Psoas muscle (tissue), 8 donors: ENCODE measurements around the gene FMOD. TPM values are rescaled to one million over a fixed set of nuclear protein-coding genes. Genes with fewer than 3 reads are reported as not detected.

Source experiments
- ATAC-seq, 4 donors: fragments of 200-7000 bp; cut with Tn5 transposase; one replicate each; pipeline ENCODE4 v1.9.1; 2020; ENCODE audit warnings: moderate library complexity in 3 of 4, mild to moderate bottlenecking in 2 of 4
- DNase-seq, 2 donors: peaks; one replicate each; pipeline ENCODE4 v3.0.0-alpha.2; 2020
- H3K27ac ChIP-seq: fragments of 200-600 bp; one replicate; pipeline ENCODE4 v1.8.0; 2022
- H3K27me3 ChIP-seq, 3 donors: fragments of 200-600 bp in 1 of 3; one replicate each; pipeline versions ENCODE4 v1.6.1 to v1.8.0; 2013 to 2022; ENCODE audit warnings: low read length in 2 of 3, mild to moderate bottlenecking in 2 of 3, moderate library complexity in 1 of 3; ENCODE audit not compliant: insufficient read depth in 3 of 3
- H3K36me3 ChIP-seq, 2 donors: fragments of 200-600 bp in 1 of 2; one replicate each; pipeline versions ENCODE4 v1.6.1 to v1.8.0; 2013 to 2022; ENCODE audit warnings: low read depth in 1 of 2, mild to moderate bottlenecking in 1 of 2, moderate library complexity in 1 of 2; ENCODE audit not compliant: insufficient read depth in 1 of 2
- H3K4me1 ChIP-seq: fragments of 200-600 bp; one replicate; pipeline ENCODE4 v1.8.0; 2022
- H3K4me3 ChIP-seq: fragments of 200-600 bp; one replicate; pipeline ENCODE4 v1.8.0; 2022; ENCODE audit warnings: mild to moderate bottlenecking
- H3K9me3 ChIP-seq: fragments of 200-600 bp; one replicate; pipeline ENCODE4 v1.8.0; 2022
- WGBS, 3 donors: extraction: QIAGEN DNeasy Blood & Tissue Kit; methylation state at CpG; one replicate each; pipeline versions ENCODE4 v1.1.6 to v1.1.7; 2013; 5-methylcytosine and 5-hydroxymethylcytosine counted together
- intact Hi-C, 2 donors: fragments of 100-400 bp; cut with DNase I; formaldehyde crosslinking; loops; one replicate each; pipeline versions ENCODE4 v1.11.0 to v1.14.2; 2022
- polyA plus RNA-seq, 3 donors: library from polyadenylated mRNA; stranded (reverse); fragments of 200-250 nt; gene quantifications; one replicate each; pipeline ENCODE4 v1.2.3, GENCODE V29; 2013
- total RNA-seq, 4 donors: library from RNA; stranded (reverse); fragmentation: NEBNext Ultra II Directional in 2 of 4; extraction: Animal tissue kit (Norgen Biotek cat#: 25700) in 2 of 4; gene quantifications; one replicate each; pipeline versions ENCODE4 v1.2.1 to v1.2.4, GENCODE V29; 2021 to 2023
- TF ChIP-seq, protein P1 (sequence below): fragments of 200-600 bp; IDR thresholded peaks from one replicate; pipeline ENCODE4 v1.8.0; 2022; ENCODE audit warnings: antibody characterized with exemption
- donor health status: healthy with polysubstance abuse.
- donor health status: DM: no; HTN: no; CAD: no; lungs with moderate emphysema.
- donor health status: Bipolar disorder and iron deficiency.
- donor health status: healthy.
- donor health status: DM: yes; HTN: yes; CAD: no.
- donor health status: DM: no; HTN: no; CAD: no.
- donor health status: DM: no; HTN: no; CAD: no.
- donor health status: DM: yes; HTN: yes; CAD: no.

FMOD gene
- total and polyA plus RNA-seq, 7 donors, result 3.0 to 9.6 (median 4.6) TPM

DNA sequence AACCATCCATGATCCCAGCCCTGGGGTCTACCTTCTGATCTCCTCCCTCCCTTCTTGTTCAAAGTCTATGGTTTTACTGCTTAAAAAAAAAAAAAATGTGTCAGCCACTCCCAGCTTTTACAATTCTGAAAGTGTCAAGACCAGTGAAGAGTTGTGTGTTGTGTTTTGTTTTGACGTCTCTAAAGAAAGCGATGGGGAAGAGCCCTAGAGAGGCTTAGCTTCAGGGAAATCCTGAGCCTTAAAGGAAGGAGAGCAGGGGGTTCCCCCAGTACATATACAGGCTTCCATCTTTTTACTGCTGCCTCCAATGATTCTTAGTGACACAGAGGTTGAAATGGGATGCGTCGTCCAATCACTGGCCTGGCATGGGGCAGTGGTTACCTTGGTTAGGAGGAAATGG is 13.9 kb upstream of the FMOD start:
- 57 to 65% (median 58%) methylated on average over 4 of the region's 4 CpGs for WGBS, 3 donors
- H3K27ac ChIP-seq, result no peak overlapping the region

DNA sequence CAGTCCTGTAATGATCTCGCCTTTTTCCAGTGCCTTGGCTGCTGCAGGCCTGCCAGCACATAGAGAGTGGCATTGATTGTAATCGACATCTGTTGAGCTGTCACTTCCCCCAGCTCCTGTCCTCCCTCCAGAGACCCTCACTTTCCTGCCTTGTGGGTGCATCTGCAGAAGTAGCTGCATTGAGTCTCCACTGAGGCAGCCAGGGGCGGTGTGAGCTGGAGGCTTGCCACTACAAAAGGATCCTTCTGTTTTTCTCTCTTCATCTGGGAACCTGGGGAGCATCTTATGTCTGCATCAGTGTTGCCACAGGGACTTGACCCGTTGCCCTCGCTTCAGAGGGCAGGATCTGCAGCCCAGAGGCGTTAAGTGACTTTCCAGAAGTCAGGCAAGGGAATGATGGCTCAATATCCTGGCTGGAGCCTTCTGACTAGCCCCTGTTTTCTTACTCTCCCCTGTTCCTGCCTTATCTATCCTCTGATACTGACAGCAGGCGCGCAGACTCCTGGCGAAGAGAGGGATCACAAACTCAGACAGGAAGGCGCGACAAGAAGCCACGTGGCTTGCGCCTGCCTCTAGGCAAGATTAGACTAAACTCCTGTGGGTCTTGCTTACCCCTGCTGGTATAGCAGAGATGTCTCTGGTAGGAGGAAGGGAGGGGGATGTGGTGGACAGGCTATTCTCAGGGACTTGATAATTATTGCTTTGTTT is 13.3 kb upstream of the FMOD start:
- Histone ChIP-seq H3K27ac (no peak overlapping the region), H3K36me3 (no peaks in the 10 kb centered on the region), H3K27me3 (peaks cover 0 to 16% (median 0%) of the 10 kb centered on the region in 3 donors), H3K4me3 (no peak overlapping the region), H3K9me3 (no peaks in the 10 kb centered on the region), H3K4me1 (no peaks in the 10 kb centered on the region)
- TF ChIP-seq, protein P1, sequence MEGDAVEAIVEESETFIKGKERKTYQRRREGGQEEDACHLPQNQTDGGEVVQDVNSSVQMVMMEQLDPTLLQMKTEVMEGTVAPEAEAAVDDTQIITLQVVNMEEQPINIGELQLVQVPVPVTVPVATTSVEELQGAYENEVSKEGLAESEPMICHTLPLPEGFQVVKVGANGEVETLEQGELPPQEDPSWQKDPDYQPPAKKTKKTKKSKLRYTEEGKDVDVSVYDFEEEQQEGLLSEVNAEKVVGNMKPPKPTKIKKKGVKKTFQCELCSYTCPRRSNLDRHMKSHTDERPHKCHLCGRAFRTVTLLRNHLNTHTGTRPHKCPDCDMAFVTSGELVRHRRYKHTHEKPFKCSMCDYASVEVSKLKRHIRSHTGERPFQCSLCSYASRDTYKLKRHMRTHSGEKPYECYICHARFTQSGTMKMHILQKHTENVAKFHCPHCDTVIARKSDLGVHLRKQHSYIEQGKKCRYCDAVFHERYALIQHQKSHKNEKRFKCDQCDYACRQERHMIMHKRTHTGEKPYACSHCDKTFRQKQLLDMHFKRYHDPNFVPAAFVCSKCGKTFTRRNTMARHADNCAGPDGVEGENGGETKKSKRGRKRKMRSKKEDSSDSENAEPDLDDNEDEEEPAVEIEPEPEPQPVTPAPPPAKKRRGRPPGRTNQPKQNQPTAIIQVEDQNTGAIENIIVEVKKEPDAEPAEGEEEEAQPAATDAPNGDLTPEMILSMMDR, result no peak
- WGBS, 3 donors, result 42 to 50% (median 43%) methylated on average over 13 of the region's 13 CpGs
- intact Hi-C loops, result no loop called here
- no peak for DNase-seq
- no peak for ATAC-seq

More for the DNA sequence above, 13.9 kb upstream of the FMOD start:
- ATAC-seq (no peak), DNase-seq (no peak)
- intact Hi-C loops, result no loop called here
- no peaks in the 10 kb centered on the region for H3K4me1 ChIP-seq
- no peaks in the 10 kb centered on the region for H3K36me3 ChIP-seq
- TF ChIP-seq, protein P1, result no peak
- H3K4me3 ChIP-seq, result no peak overlapping the region
- H3K9me3 ChIP-seq, result no peaks in the 10 kb centered on the region
- peaks cover 0 to 12% (median 0%) of the 10 kb centered on the region in 3 donors for H3K27me3 ChIP-seq

DNA sequence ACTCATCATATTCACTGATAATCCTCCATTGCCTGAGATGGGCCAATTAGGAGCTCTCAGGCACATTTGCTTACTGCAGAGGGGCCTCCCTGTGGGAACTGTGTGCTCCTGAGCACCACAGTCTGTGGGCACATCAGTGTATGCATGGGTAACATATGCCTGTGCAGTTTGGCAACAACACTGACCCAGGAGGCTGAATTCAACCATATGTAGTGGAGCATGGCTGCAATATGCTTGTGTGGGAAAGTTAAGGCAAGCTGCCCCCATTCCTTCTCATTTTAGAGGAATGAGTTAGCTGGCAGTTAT is 11.8 kb upstream of the FMOD start:
- TF ChIP-seq, protein P1, result no peak
- intact Hi-C loops, result no loop called here
- Histone ChIP-seq H3K4me3 (no peak overlapping the region), H3K27ac (no peak overlapping the region), H3K9me3 (no peaks in the 10 kb centered on the region), H3K36me3 (no peaks in the 10 kb centered on the region), H3K27me3 (peaks cover 0 to 19% (median 0%) of the 10 kb centered on the region in 3 donors), H3K4me1 (no peaks in the 10 kb centered on the region)
- no peak for ATAC-seq
- DNase-seq, result no peak

DNA sequence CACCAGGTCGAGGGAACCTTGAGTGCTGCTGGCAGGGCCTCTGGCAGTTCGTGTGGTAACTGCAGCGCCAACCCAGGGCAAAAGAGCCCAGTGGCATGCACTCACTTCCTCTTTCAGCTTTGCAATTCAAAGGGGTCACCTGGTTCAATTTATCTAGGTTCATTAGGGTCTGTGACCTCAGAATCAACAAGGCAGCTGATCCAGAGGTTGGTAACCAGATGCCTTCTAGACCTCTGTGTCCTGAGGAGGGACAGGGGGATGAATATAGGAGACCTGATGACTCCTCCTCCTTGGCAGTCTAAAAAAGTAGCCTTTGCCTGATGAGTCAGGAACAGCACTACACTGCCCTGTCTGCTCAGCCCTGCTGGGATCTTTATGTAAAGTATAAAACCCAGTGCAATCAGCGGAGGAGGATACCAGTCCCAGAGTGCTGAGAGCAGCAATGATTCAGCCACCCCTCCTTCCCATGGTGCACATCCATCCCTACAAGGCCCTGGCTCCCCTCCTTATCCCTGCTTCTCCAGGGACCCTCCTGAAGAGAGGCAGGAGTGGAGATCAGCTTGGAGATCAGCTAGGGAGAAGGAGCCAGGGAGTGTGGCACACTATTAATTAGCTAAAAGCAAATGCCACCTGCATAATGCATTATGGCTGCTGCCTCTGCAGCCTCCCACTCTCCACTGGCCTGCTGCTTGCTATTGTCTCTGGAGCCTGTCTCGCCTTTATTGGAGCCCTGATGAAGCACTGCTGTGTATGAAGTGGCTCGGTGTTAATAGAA is 11.2 kb upstream of the FMOD start:
- intact Hi-C loops, result no loop called here
- no peaks in the 10 kb centered on the region for H3K36me3 ChIP-seq
- ATAC-seq (no peak), DNase-seq (no peak)
- H3K4me3 ChIP-seq, result no peak overlapping the region
- H3K4me1 ChIP-seq, result no peaks in the 10 kb centered on the region
- no peaks in the 10 kb centered on the region for H3K9me3 ChIP-seq
- WGBS, 3 donors, result 65 to 75% (median 72%) methylated on average over 6 of the region's 6 CpGs
- H3K27me3 ChIP-seq, result peaks cover 0 to 19% (median 0%) of the 10 kb centered on the region in 3 donors
- TF ChIP-seq, protein P1, result no peak
- no peak overlapping the region for H3K27ac ChIP-seq
